Esophagus muscularis mucosa (tissue), 3 donors: ENCODE results near the gene PCSK4.
"Not testable (repeated sequence)": the region's sequence is repeated elsewhere in the genome, so short reads cannot be mapped to it uniquely, and the experiment has no call there.

Source experiments
- CTCF ChIP-seq, 3 experiments: fragments of 200-600 bp in 2 of 3; fragments of 450-650 bp in 1 of 3; sonication (generic) in 2 of 3; IDR thresholded peaks; one replicate each; pipeline ENCODE4 v1.5.1; 2017 to 2019; ENCODE audit warnings: antibody characterized with exemption in 3 of 3, mild to moderate bottlenecking in 2 of 3, moderate library complexity in 1 of 3
- POLR2A ChIP-seq: fragments of 450-650 bp; IDR thresholded peaks from one replicate; pipeline ENCODE4 v1.6.1; 2017; ENCODE audit warnings: antibody characterized with exemption, moderate library complexity, mild to moderate bottlenecking, low read depth
- POLR2AphosphoS5 ChIP-seq, 2 donors: sonication (generic); formaldehyde crosslinking; IDR thresholded peaks; one replicate each; pipeline ENCODE4 v1.6.1; 2017; ENCODE audit warnings: antibody characterized with exemption in 2 of 2

DNA sequence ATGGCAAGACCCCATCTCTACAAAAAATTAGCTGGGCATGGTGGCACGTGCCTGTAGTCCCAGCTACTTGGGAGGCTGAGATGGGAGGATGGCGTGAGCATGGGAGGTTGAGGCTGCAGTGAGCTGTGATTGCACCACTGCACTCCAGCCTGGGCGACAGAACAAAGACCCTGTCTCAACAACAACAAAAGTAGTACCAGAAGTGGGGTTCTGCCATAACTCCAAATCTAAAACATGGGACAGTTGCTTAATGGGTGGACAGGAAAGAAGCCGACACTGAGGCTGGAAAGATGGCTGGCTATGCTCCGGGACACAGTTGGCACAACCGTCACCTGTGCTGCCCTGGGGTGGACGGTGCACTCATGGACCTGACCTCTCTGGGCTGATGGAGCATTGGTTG lies 45.5 kb upstream of the PCSK4 start:
- TF ChIP-seq CTCF (IDR thresholded peaks at IDR 0.05); POLR2A; POLR2AphosphoS5 (IDR thresholded peaks at IDR 0.05): not testable (repeated sequence)
